GM12873 (cell line): ENCODE measurements around the gene CARD16.

ENCODE experiments used
- CTCF ChIP-seq: IDR thresholded peaks from 2 replicates; pipeline ENCODE4 v1.5.1; 2012; ENCODE audit warnings: low read depth, mild to moderate bottlenecking, moderate library complexity, low read length, control low read depth; ENCODE audit not compliant: insufficient read depth; ENCODE audit errors: missing control alignments

Gene CARD16

DNA sequence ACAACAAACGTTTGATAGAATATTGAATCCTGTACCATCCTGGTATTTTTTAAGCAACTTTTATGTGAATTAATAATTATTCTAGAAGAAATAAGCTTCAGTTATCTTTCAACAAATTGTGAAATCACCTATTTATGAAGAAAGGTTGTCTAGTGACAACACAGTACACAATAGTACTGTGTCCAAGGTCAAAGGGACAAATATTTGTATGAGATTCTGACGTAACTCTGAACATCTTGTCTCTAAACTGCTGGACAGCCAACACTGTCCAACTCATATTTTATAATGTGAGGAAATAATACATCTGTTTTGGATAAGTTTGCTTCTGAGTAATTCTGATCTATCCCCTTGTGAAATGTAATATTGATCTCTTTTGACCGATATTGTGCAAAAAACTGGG is 41.1 kb downstream of the CARD16 start:
- TF ChIP-seq CTCF = no peak

DNA sequence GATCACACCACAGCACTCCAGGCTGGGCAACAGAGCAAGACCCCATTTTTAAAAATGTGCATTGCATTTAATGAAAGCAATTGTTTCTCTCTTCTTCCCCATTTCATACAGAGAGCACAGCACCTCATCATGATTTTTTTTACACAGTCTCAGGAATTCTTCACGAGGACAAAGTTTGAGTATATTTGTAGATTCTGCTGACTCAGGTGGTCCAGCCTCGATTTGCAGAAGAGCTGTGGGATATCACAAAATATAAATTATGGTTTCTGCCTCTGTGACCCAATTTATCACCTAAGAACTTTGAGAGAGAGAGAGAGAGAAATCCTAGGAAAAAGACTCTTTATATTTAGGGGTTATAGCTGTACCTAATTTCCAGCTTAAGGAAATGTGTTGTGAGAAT is 42.0 kb downstream of the CARD16 start:
- TF ChIP-seq CTCF = no peak

GRCh38 chr11:105000797-105001196 is 44.3 kb downstream of the CARD16 start:
- TF ChIP-seq CTCF = peak; percentile 96

DNA sequence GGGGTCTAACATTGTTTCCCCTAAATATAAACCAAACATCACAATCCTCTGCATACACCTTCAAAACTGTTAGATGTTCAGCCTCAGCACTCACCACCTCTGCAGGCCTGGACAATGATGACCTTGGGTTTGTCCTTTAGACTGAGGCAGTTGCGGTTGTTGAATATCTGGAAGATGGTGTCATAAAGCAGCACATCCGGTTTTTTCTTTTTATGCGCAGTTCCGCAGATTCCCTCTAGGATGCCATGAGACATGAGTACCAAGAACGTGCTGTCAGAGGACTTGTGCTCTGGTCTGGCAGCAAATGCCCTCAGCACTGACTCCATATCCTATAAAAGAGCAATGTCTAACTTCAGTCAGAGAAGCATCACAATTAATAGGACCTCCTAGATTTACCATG is 45.0 kb downstream of the CARD16 start:
- TF ChIP-seq CTCF = peak; percentile 42

GRCh38 chr11:104999721-105000120 is 45.4 kb downstream of the CARD16 start:
- TF ChIP-seq CTCF = no peak

- TF ChIP-seq CTCF = no peak
Measured at GRCh38 chr11:104997288-104997687, 47.8 kb downstream of the CARD16 start.

GRCh38 chr11:104995001-104995408 is 50.1 kb downstream of the CARD16 start:
- no peak for TF ChIP-seq CTCF
